H1 (cell line): ENCODE data around the gene CFAP100. TPM values are rescaled to one million over a fixed set of nuclear protein-coding genes. Genes with fewer than 3 reads are reported as not detected.
A peak's percentile ranks its signal among the peaks of the same experiment; 100 is the strongest.

Source experiments
- HDAC2 ChIP-seq, 2 experiments: fragments of 300-600 bp in 1 of 2; sonication (generic) in 1 of 2; IDR thresholded peaks; 2 replicates each; pipeline ENCODE4 v1.6.1; 2011 to 2012; ENCODE audit warnings: low read depth in 2 of 2, low read length in 2 of 2, mild to moderate bottlenecking in 2 of 2, moderate library complexity in 2 of 2, borderline replicate concordance in 1 of 2, inconsistent platforms in 1 of 2
- NANOG ChIP-seq: IDR thresholded peaks from 2 replicates; pipeline ENCODE4 v1.6.1; 2011; ENCODE audit warnings: low read length, low read depth, mild to moderate bottlenecking, inconsistent platforms; ENCODE audit not compliant: insufficient read depth, poor library complexity, severe bottlenecking
- polyA plus RNA-seq, 7 experiments: library from polyadenylated mRNA; depleted of rRNA in 3 of 7; stranded (reverse) in 5 of 7; unstranded in 2 of 7; fragments of >200 nt in 5 of 7; fragments of 200-250 nt in 2 of 7; gene quantifications; 1 replicate in 5 of 7; 2 replicates in 1 of 7; 4 replicates in 1 of 7; pipeline versions ENCODE4 v1.2.1 to v1.2.3, GENCODE V29; 2011 to 2013; ENCODE audit warnings: missing spikeins in 2 of 7, mixed read lengths in 2 of 7
- total RNA-seq: library from RNA; stranded (reverse); fragmentation: NEBNext Ultra II Directional; extraction: Animal tissue kit (Norgen Biotek cat#: 25700); gene quantifications from 2 replicates; pipeline ENCODE4 v1.2.1, GENCODE V29; 2021

The CFAP100 gene
- total and polyA plus RNA-seq, 2 of the 8 experiments (the other 6 are each of a cell fraction or from before 2014, with no cell fraction given), result 0.17 TPM; not detected in 1

DNA sequence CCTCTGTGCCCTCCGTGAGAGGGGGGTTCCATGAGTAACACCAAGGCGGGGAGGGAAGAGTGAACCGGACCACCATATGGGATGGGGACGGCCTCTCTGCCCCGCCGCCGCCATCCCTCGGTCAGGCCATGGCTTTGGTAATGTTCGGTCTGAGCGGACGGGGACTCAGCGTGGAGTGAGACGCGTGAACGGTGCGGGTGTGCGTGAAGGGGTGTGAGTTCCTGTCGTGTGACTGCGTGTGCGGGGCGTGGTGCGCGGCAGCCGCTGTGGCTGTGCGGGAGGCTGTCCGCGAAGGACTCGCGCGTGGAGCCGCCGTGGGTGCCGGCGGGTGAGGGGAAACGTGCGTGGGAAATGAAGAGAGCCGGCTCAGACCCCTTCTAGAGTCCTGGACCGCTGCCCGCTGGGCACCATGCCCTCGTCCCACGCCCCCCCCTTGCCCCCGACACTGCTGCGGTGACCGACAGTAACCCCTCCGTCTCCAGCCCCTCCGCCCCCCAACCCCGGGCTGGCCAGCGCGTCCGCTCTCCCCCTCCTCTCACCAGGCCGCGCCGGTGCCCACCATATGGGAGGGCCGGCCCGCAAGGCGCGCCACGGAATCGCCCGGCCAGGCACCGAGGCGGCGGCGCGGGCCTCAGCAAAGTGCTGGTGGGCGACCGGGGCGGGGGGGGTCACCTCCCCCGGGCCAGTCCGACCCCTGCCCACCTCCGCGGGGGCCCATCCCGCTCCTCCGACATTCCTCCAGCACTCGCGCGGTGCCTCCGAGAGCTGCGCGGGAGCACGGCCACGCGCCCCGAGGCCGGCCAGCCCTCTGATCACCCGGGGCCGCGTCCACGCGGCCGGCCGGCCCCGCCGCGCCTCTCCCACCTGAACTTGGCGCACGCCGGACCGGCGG is 38.1 kb upstream of the CFAP100 start (continued):
- TF ChIP-seq HDAC2 (IDR thresholded peaks at IDR 0.05; ENCODE audit: borderline replicate concordance in 1 of 2, low read depth in 2 of 2, low read length in 2 of 2) (peak in 1 of 2 experiments; percentile 54; a peak in 2 of 4 replicates), NANOG (no peak)
